ENCODE data around the gene ATG13.

DNA sequence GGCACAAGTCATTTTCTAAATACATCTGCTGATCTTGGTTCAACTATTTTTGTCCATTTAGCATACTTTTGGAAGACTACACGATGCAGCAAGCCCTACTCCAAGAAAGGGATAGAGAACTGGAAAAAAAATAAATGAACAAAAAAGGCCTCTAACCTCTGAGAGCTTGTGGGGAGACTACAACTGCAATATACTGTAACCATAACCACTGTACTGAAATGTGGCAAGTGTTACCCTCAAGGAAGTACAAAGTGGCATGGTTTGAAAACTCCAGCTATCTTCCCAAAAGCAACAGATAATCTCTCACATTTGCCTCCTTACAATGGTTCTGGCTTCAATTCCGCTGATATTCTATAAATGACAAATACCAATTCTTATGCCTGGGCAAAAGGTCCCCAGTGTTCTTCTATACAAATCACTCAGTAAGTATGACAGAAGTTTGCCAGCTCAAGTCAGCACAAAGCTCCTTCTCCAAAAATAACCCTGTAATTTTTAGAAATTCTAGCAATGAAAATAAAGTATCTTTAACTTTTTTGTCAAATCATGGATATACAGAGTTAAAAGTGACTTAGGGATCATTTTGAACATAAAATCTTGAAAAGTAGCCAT is 46.5 kb upstream of the ATG13 start:
- TF ChIP-seq CBX5 (IDR thresholded peaks at IDR 0.05; ENCODE audit: low read depth, low read length): no peak
- TF ChIP-seq, protein P1, sequence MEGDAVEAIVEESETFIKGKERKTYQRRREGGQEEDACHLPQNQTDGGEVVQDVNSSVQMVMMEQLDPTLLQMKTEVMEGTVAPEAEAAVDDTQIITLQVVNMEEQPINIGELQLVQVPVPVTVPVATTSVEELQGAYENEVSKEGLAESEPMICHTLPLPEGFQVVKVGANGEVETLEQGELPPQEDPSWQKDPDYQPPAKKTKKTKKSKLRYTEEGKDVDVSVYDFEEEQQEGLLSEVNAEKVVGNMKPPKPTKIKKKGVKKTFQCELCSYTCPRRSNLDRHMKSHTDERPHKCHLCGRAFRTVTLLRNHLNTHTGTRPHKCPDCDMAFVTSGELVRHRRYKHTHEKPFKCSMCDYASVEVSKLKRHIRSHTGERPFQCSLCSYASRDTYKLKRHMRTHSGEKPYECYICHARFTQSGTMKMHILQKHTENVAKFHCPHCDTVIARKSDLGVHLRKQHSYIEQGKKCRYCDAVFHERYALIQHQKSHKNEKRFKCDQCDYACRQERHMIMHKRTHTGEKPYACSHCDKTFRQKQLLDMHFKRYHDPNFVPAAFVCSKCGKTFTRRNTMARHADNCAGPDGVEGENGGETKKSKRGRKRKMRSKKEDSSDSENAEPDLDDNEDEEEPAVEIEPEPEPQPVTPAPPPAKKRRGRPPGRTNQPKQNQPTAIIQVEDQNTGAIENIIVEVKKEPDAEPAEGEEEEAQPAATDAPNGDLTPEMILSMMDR (IDR thresholded peaks at IDR 0.05; ENCODE audit: control extremely low read depth in 1 of 3, insufficient read depth in 1 of 3, low read depth in 1 of 3, low read length in 3 of 3): no peak

All from H1 (cell line).